GM12865 (cell line): ENCODE results near the gene XIRP1.

Source experiments
- DNase-seq: peaks from one replicate; pipeline ENCODE4 v3.0.0; 2010; ENCODE audit warnings: low read depth
- H3K4me3 ChIP-seq: 2 replicates; pipeline ENCODE4 v1.5.1; 2011; ENCODE audit warnings: mild to moderate bottlenecking, low read depth, low read length, control low read depth
- TF ChIP-seq, protein P1 (sequence below): IDR thresholded peaks from 2 replicates; pipeline ENCODE4 v1.5.1; 2011; ENCODE audit warnings: low read length, control low read depth, low read depth, inconsistent platforms; ENCODE audit not compliant: insufficient read depth; ENCODE audit errors: missing control alignments

The XIRP1 gene

DNA sequence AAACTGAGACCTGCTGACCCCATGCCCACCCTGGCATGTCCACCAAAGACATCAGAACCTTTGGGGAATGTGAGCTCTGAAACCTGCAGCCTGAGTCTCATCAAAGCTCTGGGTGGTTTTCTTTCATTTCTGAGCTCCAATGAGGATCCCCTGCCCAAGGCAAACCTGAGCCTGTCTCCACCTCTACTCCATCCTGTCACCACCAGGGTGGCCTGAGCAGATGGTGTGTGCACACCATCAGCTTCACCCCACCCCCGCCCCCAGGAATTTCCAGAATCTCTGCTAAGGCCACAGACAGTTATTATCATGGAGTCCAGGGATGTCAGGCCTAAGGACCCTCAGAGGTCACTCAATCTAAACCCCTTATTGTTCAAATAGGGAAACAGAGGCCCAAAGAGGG is 1.3 kb downstream of the XIRP1 start:
- TF ChIP-seq, protein P1, sequence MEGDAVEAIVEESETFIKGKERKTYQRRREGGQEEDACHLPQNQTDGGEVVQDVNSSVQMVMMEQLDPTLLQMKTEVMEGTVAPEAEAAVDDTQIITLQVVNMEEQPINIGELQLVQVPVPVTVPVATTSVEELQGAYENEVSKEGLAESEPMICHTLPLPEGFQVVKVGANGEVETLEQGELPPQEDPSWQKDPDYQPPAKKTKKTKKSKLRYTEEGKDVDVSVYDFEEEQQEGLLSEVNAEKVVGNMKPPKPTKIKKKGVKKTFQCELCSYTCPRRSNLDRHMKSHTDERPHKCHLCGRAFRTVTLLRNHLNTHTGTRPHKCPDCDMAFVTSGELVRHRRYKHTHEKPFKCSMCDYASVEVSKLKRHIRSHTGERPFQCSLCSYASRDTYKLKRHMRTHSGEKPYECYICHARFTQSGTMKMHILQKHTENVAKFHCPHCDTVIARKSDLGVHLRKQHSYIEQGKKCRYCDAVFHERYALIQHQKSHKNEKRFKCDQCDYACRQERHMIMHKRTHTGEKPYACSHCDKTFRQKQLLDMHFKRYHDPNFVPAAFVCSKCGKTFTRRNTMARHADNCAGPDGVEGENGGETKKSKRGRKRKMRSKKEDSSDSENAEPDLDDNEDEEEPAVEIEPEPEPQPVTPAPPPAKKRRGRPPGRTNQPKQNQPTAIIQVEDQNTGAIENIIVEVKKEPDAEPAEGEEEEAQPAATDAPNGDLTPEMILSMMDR, result no peak
- DNase-seq, result no peak
- no peak overlapping the region for H3K4me3 ChIP-seq

DNA sequence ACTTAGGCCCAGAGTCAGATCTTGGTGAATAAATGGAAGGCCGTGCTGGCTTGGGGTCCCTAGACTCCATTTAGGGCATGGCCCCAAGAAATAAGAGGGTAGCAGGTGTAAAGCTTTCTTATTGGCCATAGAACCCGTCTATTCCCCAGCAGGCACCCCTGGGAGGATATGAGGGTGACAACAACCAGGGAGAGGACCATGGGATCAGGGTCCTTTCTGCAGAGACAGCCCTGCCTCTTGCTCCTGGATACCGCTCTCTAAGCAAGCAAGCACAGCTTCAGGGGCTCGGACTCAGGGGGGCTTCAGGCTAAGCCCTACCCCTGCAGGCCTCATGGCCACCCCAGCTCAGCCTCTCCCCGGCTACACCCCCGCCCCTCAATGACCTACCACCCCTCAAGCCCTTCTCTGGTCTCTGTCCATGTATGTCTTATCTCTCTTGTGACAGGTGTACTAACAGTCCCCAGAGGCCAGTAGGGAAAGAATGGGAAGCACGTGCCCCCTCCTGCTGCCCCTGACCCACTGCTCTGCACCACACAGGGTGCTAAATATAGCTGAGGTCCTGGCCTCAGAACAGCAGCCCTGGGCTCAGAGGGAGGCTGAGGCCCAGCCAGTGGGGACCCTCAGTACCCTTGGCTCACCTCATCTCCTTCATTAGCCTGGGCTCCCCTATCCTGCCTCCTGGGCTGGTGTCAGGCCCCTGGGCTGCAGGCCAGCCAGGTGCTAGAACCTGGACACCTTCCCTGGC is 1.9 kb downstream of the XIRP1 start:
- TF ChIP-seq, protein P1, result no peak
- DNase-seq, result no peak
- H3K4me3 ChIP-seq, result no peak overlapping the region

DNA sequence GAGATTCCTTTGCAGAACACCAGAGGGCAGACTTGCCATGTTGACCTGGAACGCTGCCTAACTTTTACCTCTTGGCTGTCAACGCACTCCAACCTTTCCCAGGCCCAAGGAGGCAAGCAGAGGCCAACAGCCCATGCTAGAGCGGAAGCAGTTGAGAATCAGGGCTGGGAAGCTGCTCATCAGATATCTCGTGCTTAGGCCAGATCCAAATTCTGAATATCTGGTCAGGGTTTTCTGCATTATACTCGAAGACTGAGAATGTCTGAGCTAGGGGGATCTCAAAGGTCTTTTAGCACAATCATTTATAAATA is 2.5 kb downstream of the XIRP1 start:
- no peak overlapping the region for H3K4me3 ChIP-seq
- TF ChIP-seq, protein P1, result peak; percentile 75
- DNase-seq, result peak; percentile 79

DNA sequence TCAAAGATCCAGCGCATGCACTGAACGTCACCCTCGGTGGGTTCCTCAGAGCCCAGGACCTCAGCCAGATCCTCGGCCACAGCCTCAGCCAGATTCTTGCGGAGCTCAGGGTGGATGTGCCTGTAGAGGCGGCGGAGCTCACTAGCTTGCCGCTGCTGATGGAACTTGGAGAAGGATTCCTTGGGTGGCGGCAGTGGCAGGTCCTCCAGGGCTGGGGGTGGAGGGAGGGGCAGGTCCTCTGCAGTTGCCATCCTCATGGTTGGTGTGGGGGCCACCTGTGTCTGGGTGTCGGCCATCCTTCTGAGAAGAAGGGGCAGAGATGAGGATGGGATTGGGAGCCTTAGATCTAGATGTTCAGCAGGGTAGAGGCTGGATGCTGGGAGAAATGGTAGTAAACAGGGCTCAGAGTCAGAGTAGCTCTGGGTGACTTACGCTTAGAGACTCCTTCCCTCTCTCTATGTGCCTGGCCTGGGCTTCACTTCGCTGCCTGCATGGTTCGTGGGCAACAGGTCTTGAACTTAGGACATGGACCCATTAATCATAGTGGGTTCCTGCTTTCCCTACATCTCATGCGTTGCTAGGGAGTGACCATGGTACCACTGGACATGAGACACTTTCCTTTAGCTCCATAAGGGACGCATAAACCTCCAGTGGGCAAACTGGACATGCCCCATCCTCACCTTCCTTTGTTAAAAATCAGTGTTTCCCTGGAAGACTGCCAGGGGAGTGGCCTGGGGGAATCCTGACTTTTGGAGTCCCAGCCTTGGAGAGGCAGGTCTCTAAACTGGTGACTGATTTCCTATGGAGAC is 3.0 kb downstream of the XIRP1 start:
- TF ChIP-seq, protein P1, result no peak
- no peak overlapping the region for H3K4me3 ChIP-seq
- DNase-seq, result no peak

DNA sequence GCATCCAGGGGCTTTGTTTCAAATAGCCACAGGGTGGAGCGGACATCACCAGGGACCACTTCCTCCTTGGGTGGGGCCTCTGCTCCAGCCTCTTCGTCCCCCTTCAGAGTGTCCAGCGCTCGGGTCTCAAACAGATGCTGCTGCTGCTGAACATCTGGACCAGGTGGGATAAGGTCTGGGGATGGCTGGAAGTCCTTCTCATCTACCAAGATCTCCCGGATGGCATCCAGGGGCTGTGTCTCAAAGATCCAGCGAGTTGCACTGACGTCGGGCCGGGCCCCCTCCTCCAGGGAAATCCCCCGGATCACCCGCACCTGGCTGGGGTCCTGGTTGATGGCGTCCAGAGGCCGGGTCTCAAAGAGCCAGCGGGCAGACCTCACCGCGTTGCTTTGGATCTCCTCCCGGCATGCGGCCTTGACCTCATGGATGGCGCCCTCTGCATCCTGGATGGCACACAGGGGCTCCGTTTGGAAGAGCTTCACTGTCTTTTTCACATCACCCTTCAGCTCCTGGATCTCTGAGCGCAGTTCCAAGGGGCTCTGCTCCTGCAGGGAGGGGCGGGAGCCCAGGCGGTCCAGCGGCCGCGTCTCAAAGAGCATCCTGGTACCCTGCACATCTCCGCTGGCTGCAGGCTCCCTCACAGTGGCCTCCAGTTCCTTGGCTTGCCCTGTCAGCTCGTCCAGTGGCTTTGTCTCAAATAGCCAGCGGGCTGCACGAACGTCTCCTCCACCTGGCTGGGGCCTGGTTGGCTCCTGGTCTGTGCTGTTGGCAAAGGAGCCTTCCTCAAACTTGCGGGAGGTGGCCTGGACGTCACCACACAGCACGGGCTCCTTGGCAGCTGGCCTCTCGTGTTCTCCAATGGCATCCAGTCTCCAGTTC is 3.9 kb downstream of the XIRP1 start:
- TF ChIP-seq, protein P1, result no peak
- DNase-seq, result no peak
- no peak overlapping the region for H3K4me3 ChIP-seq

DNA sequence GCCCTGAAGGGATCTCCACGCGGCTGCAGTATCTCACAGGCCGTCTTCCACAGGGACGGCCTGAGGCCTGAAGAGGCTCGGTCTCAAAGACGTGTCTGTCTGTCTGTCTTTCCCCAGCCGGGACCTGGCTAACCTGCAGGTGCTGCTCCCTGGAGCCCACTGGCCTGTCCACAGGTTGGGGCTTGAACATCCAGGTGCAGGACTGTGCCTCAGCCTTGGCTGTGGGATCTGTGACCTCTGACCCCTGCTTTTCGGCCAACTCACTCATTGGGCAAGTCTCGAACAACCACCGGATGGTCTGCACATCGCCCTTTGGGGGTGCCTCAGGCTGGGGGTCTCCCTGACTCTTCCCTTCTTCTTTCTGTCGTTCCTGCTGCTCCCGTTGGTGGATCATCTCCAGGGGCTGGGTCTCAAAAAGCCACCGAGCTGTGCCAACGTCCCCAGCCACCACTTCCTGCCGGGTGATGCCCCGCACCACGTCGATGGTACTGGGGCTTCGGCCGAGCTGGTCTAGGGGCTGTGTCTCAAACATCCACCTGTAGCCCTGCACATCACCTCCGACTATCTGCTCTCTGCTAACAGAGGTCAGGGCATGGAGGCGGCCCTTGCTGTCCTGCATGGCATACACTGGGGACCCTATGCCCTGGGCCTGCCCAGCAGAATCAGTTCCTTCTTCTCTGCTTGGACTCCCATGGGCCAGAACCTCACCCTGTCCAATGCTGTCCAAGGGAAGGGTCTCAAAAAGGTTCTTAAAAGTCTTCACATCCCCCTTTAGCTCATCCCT is 4.8 kb downstream of the XIRP1 start:
- TF ChIP-seq, protein P1, result no peak

More for the DNA sequence above, 4.8 kb downstream of the XIRP1 start:
- DNase-seq, result no peak
- H3K4me3 ChIP-seq, result no peak overlapping the region
